GM12874 (cell line): ENCODE data around the gene C1orf53.

Source experiments
- TF ChIP-seq, protein P1 (sequence below): IDR thresholded peaks from 2 replicates; pipeline ENCODE4 v1.5.1; 2011; ENCODE audit warnings: low read depth, mild to moderate bottlenecking, control low read depth, low read length, moderate library complexity; ENCODE audit not compliant: insufficient read depth

Gene C1orf53

GRCh38 chr1:197915260-197915861, 12.9 kb downstream of the C1orf53 start:
- TF ChIP-seq, protein P1, sequence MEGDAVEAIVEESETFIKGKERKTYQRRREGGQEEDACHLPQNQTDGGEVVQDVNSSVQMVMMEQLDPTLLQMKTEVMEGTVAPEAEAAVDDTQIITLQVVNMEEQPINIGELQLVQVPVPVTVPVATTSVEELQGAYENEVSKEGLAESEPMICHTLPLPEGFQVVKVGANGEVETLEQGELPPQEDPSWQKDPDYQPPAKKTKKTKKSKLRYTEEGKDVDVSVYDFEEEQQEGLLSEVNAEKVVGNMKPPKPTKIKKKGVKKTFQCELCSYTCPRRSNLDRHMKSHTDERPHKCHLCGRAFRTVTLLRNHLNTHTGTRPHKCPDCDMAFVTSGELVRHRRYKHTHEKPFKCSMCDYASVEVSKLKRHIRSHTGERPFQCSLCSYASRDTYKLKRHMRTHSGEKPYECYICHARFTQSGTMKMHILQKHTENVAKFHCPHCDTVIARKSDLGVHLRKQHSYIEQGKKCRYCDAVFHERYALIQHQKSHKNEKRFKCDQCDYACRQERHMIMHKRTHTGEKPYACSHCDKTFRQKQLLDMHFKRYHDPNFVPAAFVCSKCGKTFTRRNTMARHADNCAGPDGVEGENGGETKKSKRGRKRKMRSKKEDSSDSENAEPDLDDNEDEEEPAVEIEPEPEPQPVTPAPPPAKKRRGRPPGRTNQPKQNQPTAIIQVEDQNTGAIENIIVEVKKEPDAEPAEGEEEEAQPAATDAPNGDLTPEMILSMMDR: no peak

DNA sequence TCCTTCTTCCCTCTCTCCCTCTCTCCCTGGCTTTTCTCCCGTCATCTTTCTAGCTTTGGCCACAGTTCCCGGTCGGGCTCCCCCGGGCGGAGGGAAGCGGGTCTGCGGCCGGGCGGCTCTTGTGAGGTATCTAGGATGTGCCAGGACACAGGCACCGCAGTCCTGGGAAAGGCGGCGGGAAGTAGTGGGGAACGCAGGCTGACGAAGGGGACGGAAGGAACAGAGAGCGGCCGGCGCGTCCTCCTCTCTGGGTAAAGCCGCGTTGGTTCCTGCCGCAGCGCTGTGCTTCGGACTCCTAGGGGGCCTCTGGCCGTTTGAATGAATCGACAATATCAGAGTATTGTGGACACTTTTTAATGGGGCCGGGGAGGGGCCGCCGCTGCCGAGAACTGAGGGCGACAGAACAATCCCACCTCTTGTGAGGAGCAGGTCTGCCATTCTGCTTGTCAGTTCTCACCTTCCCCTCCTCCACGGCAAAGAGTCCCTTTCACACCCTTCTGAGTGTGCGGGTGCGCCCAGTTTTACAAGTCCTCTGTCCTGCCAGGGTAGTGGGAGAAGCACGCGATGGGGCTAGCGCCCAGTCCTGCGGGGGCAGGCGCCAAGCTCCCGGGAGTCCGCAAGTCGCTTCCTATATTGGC, 13.6 kb downstream of the C1orf53 start:
- TF ChIP-seq, protein P1: no peak

GRCh38 chr1:197916500-197916983, 14.1 kb downstream of the C1orf53 start:
- TF ChIP-seq, protein P1: no peak

DNA sequence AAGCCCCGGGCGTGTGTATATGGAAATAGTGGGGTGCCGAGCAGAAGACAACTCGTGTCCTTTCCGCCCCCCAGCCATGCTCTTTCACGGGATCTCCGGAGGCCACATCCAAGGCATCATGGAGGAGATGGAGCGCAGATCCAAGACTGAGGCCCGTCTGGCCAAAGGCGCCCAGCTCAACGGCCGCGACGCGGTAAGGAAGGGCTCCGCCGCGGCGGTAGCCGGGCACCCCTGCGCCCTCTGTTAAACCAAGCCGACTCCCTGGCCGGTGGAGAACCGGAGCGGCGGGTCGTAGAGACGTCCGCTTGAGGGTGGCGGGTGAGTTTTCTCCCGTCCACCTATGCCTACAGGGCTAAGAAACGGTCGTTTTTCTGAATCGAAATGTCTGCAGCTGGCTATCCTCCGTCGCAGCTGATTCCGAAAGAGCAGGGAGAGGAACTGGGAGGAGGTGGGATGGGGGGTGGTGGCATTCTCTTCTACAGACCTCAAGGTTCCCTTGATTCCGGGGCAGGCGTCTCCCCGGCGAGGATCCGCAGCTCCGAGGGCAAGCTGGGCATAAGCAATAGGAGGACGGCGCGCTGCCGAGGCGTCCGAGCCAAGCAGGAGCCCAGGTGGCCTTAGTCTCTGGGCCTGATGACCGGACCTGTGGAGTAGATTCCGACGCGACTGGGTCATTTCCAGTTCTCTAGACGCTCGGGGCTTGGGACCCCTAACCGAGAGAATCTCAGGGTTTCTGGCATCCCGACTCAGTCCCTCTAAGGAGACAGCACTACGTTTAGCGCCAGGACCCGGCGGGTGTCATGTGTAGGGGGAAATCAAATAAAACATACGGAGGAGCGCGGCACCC, 15.6 kb downstream of the C1orf53 start:
- TF ChIP-seq, protein P1: no peak

DNA sequence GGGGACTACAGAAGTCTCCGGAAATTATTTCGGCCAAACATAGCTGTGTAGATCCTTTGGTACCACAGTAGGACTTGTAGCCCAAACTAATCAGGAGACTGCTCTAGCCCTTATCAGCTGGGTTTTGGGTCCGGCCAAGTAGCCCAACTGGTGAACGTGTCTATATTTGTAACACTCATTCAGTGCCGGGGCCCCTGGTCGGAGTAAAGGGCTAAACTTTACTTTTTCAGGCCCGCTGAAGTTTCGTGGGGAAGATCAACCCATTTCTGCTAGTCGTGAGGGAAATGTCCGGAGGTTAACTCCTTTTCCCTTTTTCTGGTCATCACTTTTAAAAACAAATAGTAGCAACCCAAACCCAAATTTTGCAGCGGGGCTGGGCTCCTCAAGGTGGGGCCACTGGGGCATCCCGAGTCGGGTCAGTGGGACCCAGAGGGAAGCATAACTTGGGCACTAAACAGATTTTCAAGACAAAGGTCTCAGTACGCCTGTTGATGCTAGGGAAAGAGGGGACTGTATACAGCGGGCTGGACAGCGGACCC, 16.4 kb downstream of the C1orf53 start:
- TF ChIP-seq, protein P1: no peak

- TF ChIP-seq, protein P1: no peak
Observed at GRCh38 chr1:197919346-197920066, 17.1 kb downstream of the C1orf53 start.
